GM18870 (cell line): ENCODE data around the gene CLCN2.

Experiments
- ATAC-seq: cut with Tn5 transposase; IDR thresholded peaks from one replicate; pipeline ENCODE4 v1.9.1; 2021; ENCODE audit warnings: moderate library complexity; ENCODE audit not compliant: unreplicated experiment

Gene CLCN2

DNA sequence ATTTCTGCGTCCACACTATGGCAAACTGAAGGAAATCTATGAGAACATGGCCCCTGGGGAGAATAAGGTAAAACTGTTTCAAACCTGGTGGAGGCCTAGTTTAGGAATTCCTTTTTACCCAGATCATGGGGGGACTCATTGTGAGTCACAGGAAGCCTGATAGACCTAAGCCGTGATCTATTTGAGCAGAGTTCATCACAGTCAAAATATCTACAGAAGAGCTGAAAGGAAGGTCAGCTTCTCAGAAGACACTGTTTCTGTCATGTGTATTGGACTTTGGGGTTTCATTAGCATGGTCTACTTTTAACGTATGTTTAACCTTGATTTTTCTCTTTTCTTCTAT, 61.1 kb downstream of the CLCN2 start:
- no peak for ATAC-seq

- no peak for ATAC-seq
These were observed 61.7 kb downstream of the CLCN2 start for GRCh38 chr3:184299488-184300377.

- ATAC-seq: peak; percentile 78
These were observed 62.5 kb downstream of the CLCN2 start, which contains the start of gene PSMD2 for GRCh38 chr3:184298759-184299487. Gene PSMD2, plus strand, starts transcription at chr3:184299241. Its CDS starts 26 bp downstream, at chr3:184299267.

- no peak for ATAC-seq
These were observed 64.8 kb downstream of the CLCN2 start for GRCh38 chr3:184296616-184297015.
